Amniotic stem cell (primary cell): ENCODE results near the gene TMEM35A.
A peak's percentile ranks its signal among the peaks of the same experiment; 100 is the strongest.
"Not testable (repeated sequence)": the region's sequence is repeated elsewhere in the genome, so short reads cannot be mapped to it uniquely, and the experiment has no call there.

Source experiments
- DNase-seq: peaks from one replicate; lab custom pipeline; 2025; lab: John Stamatoyannopoulos, UW

Gene TMEM35A

GRCh38 chrX:101078716-101079598 is at the start of gene TMEM35A:
Gene TMEM35A (plus strand): TSS chrX:101078879. CDS start chrX:101079003, 124 bp downstream.
- DNase-seq, result no peak

GRCh38 chrX:101029665-101030064 is 49.0 kb upstream of the TMEM35A start:
- no peak for DNase-seq

GRCh38 chrX:101037231-101037630 is 41.4 kb upstream of the TMEM35A start:
- DNase-seq, result no peak

GRCh38 chrX:101040197-101040596 is 38.5 kb upstream of the TMEM35A start:
- no peak for DNase-seq

GRCh38 chrX:101051153-101051548 is 27.5 kb upstream of the TMEM35A start:
- no peak for DNase-seq

- peak; percentile 42 for DNase-seq
These were observed 27.0 kb upstream of the TMEM35A start, which contains the start of gene TRMT2B for GRCh38 chrX:101051549-101052302. Gene TRMT2B (minus strand): TSS chrX:101052111. CDS start chrX:101042289, 9,822 bp downstream.

GRCh38 chrX:101056551-101056950 is 22.1 kb upstream of the TMEM35A start:
- not testable (repeated sequence) for DNase-seq

GRCh38 chrX:101057093-101057714 is 21.5 kb upstream of the TMEM35A start:
- no peak for DNase-seq

GRCh38 chrX:101062176-101062575 is 16.5 kb upstream of the TMEM35A start:
- DNase-seq, result no peak

- DNase-seq, result no peak
These were observed 7.1 kb upstream of the TMEM35A start for GRCh38 chrX:101071582-101071981.

- no peak for DNase-seq
These were observed 1.1 kb downstream of the TMEM35A start for GRCh38 chrX:101079736-101080270.

GRCh38 chrX:101080326-101081124 is 1.8 kb downstream of the TMEM35A start:
- no peak for DNase-seq

GRCh38 chrX:101081231-101081630 is 2.6 kb downstream of the TMEM35A start:
- no peak for DNase-seq

- no peak for DNase-seq
These were observed 13.1 kb downstream of the TMEM35A start for GRCh38 chrX:101091817-101092216.

GRCh38 chrX:101097546-101098453 is 19.1 kb downstream of the TMEM35A start, which contains the start of gene CENPI:
Gene CENPI (plus strand): TSS chrX:101098204. CDS start chrX:101101071, 2,867 bp downstream.
- peak; percentile 59 for DNase-seq

- no peak for DNase-seq
These were observed 29.6 kb downstream of the TMEM35A start for GRCh38 chrX:101108284-101108683.

GRCh38 chrX:101117701-101118100 is 39.0 kb downstream of the TMEM35A start:
- DNase-seq, result no peak

- no peak for DNase-seq
These were observed 57.6 kb downstream of the TMEM35A start for GRCh38 chrX:101136235-101136634.
